ENCODE results near the gene DNLZ. TPM values are rescaled to one million over a fixed set of nuclear protein-coding genes. Genes with fewer than 3 reads are reported as not detected.

DNLZ gene
- total and polyA plus RNA-seq, 9 of the 15 experiments (the other 6 are each of a cell fraction or from before 2014, with no cell fraction given), result 0.17 to 44.6 (median 3.4) TPM

DNA sequence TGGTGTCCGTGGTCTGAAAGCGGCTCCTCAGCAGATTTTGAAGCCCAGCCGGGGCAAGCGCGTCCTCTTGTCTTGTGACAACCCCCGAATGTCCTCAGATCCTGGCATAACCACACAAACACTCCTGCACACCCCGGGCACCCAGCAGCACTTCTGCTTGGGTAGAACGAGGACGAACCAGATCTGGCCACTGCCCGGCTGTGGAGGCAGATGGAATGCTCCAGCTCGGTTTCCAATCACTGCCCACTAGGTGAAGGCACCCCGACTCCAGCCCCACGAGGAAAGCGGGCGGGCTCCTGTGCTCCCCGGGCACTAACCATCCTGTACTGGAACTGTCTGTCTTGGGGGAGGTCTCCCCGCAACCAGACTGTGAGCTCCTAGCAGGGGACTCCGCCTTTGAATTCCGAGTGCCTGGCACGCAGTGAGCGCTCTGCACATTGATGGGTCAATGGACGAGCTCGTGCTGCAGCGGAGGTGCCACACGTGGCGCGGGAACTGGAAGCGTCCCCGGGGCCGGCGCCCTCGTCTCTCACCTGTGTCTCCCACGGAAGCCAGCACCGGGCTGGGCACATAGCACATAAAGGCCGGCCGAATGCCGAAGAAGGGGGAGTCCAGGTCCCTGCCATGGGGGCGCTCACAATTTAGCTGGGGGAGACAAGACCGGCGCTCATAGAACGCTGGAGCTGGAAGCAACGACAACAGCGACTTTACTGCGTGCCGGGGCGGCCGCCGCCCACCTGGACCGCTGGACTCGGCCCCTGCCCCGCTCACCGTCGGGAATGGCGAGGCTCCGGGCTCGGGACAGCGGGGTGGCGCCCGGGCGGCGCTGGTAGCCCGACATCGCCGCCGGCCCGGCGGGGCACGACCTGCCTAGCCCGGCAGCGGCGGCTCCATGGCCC, 46.3 kb upstream of the DNLZ start (continued):
- TF ChIP-seq, protein P1, sequence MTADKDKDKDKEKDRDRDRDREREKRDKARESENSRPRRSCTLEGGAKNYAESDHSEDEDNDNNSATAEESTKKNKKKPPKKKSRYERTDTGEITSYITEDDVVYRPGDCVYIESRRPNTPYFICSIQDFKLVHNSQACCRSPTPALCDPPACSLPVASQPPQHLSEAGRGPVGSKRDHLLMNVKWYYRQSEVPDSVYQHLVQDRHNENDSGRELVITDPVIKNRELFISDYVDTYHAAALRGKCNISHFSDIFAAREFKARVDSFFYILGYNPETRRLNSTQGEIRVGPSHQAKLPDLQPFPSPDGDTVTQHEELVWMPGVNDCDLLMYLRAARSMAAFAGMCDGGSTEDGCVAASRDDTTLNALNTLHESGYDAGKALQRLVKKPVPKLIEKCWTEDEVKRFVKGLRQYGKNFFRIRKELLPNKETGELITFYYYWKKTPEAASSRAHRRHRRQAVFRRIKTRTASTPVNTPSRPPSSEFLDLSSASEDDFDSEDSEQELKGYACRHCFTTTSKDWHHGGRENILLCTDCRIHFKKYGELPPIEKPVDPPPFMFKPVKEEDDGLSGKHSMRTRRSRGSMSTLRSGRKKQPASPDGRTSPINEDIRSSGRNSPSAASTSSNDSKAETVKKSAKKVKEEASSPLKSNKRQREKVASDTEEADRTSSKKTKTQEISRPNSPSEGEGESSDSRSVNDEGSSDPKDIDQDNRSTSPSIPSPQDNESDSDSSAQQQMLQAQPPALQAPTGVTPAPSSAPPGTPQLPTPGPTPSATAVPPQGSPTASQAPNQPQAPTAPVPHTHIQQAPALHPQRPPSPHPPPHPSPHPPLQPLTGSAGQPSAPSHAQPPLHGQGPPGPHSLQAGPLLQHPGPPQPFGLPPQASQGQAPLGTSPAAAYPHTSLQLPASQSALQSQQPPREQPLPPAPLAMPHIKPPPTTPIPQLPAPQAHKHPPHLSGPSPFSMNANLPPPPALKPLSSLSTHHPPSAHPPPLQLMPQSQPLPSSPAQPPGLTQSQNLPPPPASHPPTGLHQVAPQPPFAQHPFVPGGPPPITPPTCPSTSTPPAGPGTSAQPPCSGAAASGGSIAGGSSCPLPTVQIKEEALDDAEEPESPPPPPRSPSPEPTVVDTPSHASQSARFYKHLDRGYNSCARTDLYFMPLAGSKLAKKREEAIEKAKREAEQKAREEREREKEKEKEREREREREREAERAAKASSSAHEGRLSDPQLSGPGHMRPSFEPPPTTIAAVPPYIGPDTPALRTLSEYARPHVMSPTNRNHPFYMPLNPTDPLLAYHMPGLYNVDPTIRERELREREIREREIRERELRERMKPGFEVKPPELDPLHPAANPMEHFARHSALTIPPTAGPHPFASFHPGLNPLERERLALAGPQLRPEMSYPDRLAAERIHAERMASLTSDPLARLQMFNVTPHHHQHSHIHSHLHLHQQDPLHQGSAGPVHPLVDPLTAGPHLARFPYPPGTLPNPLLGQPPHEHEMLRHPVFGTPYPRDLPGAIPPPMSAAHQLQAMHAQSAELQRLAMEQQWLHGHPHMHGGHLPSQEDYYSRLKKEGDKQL (CRISPR knock-in tag; IDR thresholded peaks at IDR 0.05; ENCODE audit: borderline replicate concordance), result 0 out of 2 replicates have a peak, but pooled peaks have one; percentile 60
- TF ChIP-seq, protein P2, sequence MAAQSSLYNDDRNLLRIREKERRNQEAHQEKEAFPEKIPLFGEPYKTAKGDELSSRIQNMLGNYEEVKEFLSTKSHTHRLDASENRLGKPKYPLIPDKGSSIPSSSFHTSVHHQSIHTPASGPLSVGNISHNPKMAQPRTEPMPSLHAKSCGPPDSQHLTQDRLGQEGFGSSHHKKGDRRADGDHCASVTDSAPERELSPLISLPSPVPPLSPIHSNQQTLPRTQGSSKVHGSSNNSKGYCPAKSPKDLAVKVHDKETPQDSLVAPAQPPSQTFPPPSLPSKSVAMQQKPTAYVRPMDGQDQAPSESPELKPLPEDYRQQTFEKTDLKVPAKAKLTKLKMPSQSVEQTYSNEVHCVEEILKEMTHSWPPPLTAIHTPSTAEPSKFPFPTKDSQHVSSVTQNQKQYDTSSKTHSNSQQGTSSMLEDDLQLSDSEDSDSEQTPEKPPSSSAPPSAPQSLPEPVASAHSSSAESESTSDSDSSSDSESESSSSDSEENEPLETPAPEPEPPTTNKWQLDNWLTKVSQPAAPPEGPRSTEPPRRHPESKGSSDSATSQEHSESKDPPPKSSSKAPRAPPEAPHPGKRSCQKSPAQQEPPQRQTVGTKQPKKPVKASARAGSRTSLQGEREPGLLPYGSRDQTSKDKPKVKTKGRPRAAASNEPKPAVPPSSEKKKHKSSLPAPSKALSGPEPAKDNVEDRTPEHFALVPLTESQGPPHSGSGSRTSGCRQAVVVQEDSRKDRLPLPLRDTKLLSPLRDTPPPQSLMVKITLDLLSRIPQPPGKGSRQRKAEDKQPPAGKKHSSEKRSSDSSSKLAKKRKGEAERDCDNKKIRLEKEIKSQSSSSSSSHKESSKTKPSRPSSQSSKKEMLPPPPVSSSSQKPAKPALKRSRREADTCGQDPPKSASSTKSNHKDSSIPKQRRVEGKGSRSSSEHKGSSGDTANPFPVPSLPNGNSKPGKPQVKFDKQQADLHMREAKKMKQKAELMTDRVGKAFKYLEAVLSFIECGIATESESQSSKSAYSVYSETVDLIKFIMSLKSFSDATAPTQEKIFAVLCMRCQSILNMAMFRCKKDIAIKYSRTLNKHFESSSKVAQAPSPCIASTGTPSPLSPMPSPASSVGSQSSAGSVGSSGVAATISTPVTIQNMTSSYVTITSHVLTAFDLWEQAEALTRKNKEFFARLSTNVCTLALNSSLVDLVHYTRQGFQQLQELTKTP (IDR thresholded peaks at IDR 0.05; ENCODE audit: low read depth in 1 of 2, partially characterized antibody in 2 of 2), result no peak
- TF ChIP-seq, protein P3, sequence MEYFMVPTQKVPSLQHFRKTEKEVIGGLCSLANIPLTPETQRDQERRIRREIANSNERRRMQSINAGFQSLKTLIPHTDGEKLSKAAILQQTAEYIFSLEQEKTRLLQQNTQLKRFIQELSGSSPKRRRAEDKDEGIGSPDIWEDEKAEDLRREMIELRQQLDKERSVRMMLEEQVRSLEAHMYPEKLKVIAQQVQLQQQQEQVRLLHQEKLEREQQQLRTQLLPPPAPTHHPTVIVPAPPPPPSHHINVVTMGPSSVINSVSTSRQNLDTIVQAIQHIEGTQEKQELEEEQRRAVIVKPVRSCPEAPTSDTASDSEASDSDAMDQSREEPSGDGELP (CRISPR knock-in tag; IDR thresholded peaks at IDR 0.05; ENCODE audit: borderline replicate concordance), result peak; percentile 12; the same call in 1 of the 2 replicates
- TF ChIP-seq KAT7 (CRISPR knock-in tag; IDR thresholded peaks at IDR 0.05; ENCODE audit: borderline replicate concordance) (0 out of 2 replicates have a peak, but pooled peaks have one; percentile 66), USF1 (CRISPR knock-in tag; IDR thresholded peaks at IDR 0.05) (peak; percentile 52; the same call in 1 of the 2 replicates), PHF8 (IDR thresholded peaks at IDR 0.05; ENCODE audit: borderline replicate concordance, low read length) (peak; percentile 59; the same call in 1 of the 2 replicates), TGIF2 (CRISPR knock-in tag; IDR thresholded peaks at IDR 0.05) (0 out of 2 replicates have a peak, but pooled peaks have one; percentile 22), GTF2F1 (IDR thresholded peaks at IDR 0.05; ENCODE audit: low read depth, low read length) (0 out of 2 replicates have a peak, but pooled peaks have one; percentile 8), ZNF146 (CRISPR knock-in tag; IDR thresholded peaks at IDR 0.05; ENCODE audit: unreplicated experiment) (peak; percentile 10), NFRKB (IDR thresholded peaks at IDR 0.05; ENCODE audit: low read depth) (no peak), FOSL1 (tag; conservative IDR thresholded peaks at IDR 0.05) (no peak), RBFOX2 (IDR thresholded peaks at IDR 0.05; ENCODE audit: low read depth, low read length) (peak; percentile 84), ZNF124 (CRISPR knock-in tag; IDR thresholded peaks at IDR 0.05) (0 out of 2 replicates have a peak, but pooled peaks have one; percentile 38)

All from K562 (cell line).